Heart left ventricle (tissue), 16 donors: Measurements from ENCODE around the gene CFAP299. TPM values are rescaled to one million over a fixed set of nuclear protein-coding genes. Genes with fewer than 3 reads are reported as not detected.
A peak's percentile ranks its signal among the peaks of the same experiment; 100 is the strongest.
"Not testable (repeated sequence)": the region's sequence is repeated elsewhere in the genome, so short reads cannot be mapped to it uniquely, and the experiment has no call there.

ENCODE experiments used
- ATAC-seq, 4 donors: fragments of 200-7000 bp; cut with Tn5 transposase; one replicate each; pipeline ENCODE4 v1.9.1; 2020 to 2022; ENCODE audit warnings: moderate library complexity in 4 of 4, mild to moderate bottlenecking in 3 of 4, moderate number of reproducible peaks in 1 of 4
- DNase-seq, 5 donors: peaks; one replicate each; pipeline ENCODE4 v3.0.0-alpha.2; 2020
- H3K27ac ChIP-seq, 12 donors: fragments of 200-600 bp; sonication (generic) in 4 of 12; one replicate each; pipeline versions ENCODE4 v1.5.0 to v1.8.0; 2016 to 2022; ENCODE audit warnings: mild to moderate bottlenecking in 2 of 12
- H3K27me3 ChIP-seq, 9 donors: fragments of 200-600 bp; sonication (generic) in 2 of 9; one replicate each; pipeline versions ENCODE4 v1.5.1 to v1.8.0; 2016 to 2022; ENCODE audit warnings: mild to moderate bottlenecking in 3 of 9
- H3K36me3 ChIP-seq, 9 donors: fragments of 200-600 bp; sonication (generic) in 2 of 9; one replicate each; pipeline versions ENCODE4 v1.5.0 to v1.8.0; 2018 to 2022; ENCODE audit warnings: mild to moderate bottlenecking in 2 of 9
- H3K4me1 ChIP-seq, 12 donors: fragments of 200-600 bp; sonication (generic) in 4 of 12; one replicate each; pipeline versions ENCODE4 v1.5.0 to v1.8.0; 2016 to 2022; ENCODE audit warnings: mild to moderate bottlenecking in 3 of 12
- H3K4me3 ChIP-seq, 12 donors: fragments of 200-600 bp; sonication (generic) in 4 of 12; one replicate each; pipeline versions ENCODE4 v1.5.0 to v1.8.0; 2017 to 2022; ENCODE audit warnings: mild to moderate bottlenecking in 9 of 12, moderate library complexity in 4 of 12
- H3K9me3 ChIP-seq, 12 donors: fragments of 200-600 bp; sonication (generic) in 4 of 12; one replicate each; pipeline versions ENCODE4 v1.5.0 to v1.8.0; 2016 to 2022; ENCODE audit warnings: mild to moderate bottlenecking in 1 of 12
- CTCF ChIP-seq, 12 donors: fragments of 200-600 bp; sonication (generic) in 4 of 12; IDR thresholded peaks; one replicate each; pipeline versions ENCODE4 v1.5.0 to v1.8.0; 2018 to 2022; ENCODE audit warnings: antibody characterized with exemption in 12 of 12, mild to moderate bottlenecking in 5 of 12
- POLR2A ChIP-seq, 2 donors: fragments of 450-650 bp; IDR thresholded peaks; one replicate each; pipeline ENCODE4 v1.6.1; 2017; ENCODE audit warnings: antibody characterized with exemption in 2 of 2, mild to moderate bottlenecking in 2 of 2, moderate library complexity in 2 of 2
- WGBS, 4 donors: extraction: QIAGEN DNeasy Blood & Tissue Kit in 2 of 4; methylation state at CpG; one replicate each; pipeline versions ENCODE4 v1.1.5 to v1.1.7; 2013 to 2018; 5-methylcytosine and 5-hydroxymethylcytosine counted together
- intact Hi-C, 10 donors: fragments of 100-400 bp; cut with DNase I; formaldehyde crosslinking; loops; one replicate each; pipeline versions ENCODE4 v1.11.1 to v1.14.2; 2022
- polyA plus RNA-seq, 2 donors: library from polyadenylated mRNA; stranded (reverse); fragments of 200-250 nt; gene quantifications; one replicate each; pipeline ENCODE4 v1.2.3, GENCODE V29; 2013
- total RNA-seq, 9 donors: library from RNA; depleted of rRNA in 2 of 9; stranded (reverse); fragments of >200 nt in 2 of 9; fragmentation: NEBNext Ultra II Directional in 3 of 9; extraction: Animal tissue kit (Norgen Biotek cat#: 25700) in 3 of 9; gene quantifications; one replicate each; pipeline versions ENCODE4 v1.1.0 to v1.2.4, GENCODE V29; 2016 to 2023
- donor health status: ischemic (EF 13 %, LVEDD 7.1; RV severe dilation, severe dysfunction).
- donor health status: healthy with polysubstance abuse.
- donor health status: DM: no; HTN: yes; CAD: no.
- donor health status: DM: no; HTN: no; CAD: no.
- donor health status: ischemic (EF 25% LVEDD 6.9; RV normal size, moderate dysfunction).
- donor health status: ischemic (EF 25% LVEDD 5.7; RV mildly dilated, moderate dysfunction).
- donor health status: healthy.
- donor health status: DM: yes; HTN: yes; CAD: no.
- donor health status: ischemic (EF 35%, LVEDD 5.7; RV mildly dilated, moderate dysfunction).
- donor health status: nonischemic (EF 11% LVEDD 7.7; RV severe dilation, severe dysfunction).
- donor health status: DM: yes; HTN: yes; CAD: no.
- donor health status: PGD.
- donor health status: ischemic (EF 29% LVEDD 5.4; RV normal size, mild dysfunction).
- donor health status: nonischemic (EF 23%, LVEDD 6.1; RV moderate dilation, normal function).

CFAP299 gene
- total and polyA plus RNA-seq, 11 donors, result 0.25 TPM; not detected in 10

- DNase-seq (no peak), ATAC-seq (no peak)
- no peak for TF ChIP-seq CTCF (IDR thresholded peaks at IDR 0.05)
- no peak for TF ChIP-seq POLR2A (IDR thresholded peaks at IDR 0.05)
- H3K27ac ChIP-seq, result peak overlapping the region in 1 of 12 donors; percentile 66
- intact Hi-C loops, result loop anchor here in 4 of 10 donors (5.0 to 10.0 kb wide), 3 partner anchors 153 to 1390 kb away; no protein-coding TSS in a partner anchor
- H3K36me3 ChIP-seq, result no peaks in the 10 kb centered on the region
- H3K27me3 ChIP-seq, result peaks cover 0 to 51% (median 10%) of the 10 kb centered on the region in 9 donors
- H3K4me1 ChIP-seq, result peaks cover 0 to 12% (median 5%) of the 10 kb centered on the region in 12 donors
- H3K4me3 ChIP-seq, result peak overlapping the region in 11 of 12 donors; percentile 30 to 73 (median 58)
- WGBS, 4 donors, result 14 to 17% (median 16%) methylated on average over 3 of the region's 3 CpGs
- H3K9me3 ChIP-seq, result no peaks in the 10 kb centered on the region
Observed at GRCh38 chr4:80335226-80335553, 340 bp upstream of the CFAP299 start.

GRCh38 chr4:80336582-80336981, 1.1 kb downstream of the CFAP299 start:
- no peak for DNase-seq
- ATAC-seq, result peak; percentile 23 to 66 (median 49)
- H3K27ac ChIP-seq, result no peak overlapping the region
- TF ChIP-seq CTCF (IDR thresholded peaks at IDR 0.05), result peak in 4 of 12 donors; percentile 15 to 33 (median 23)
- no peak for TF ChIP-seq POLR2A (IDR thresholded peaks at IDR 0.05)
- H3K9me3 ChIP-seq, result peaks cover 0 to 1% (median 0%) of the 10 kb centered on the region in 12 donors
- intact Hi-C loops, result loop anchor here in 4 of 10 donors (5.0 to 10.0 kb wide), 3 partner anchors 154 to 1392 kb away; no protein-coding TSS in a partner anchor
- peak overlapping the region in 6 of 12 donors; percentile 54 to 73 (median 64) for H3K4me3 ChIP-seq
- 9 to 11% (median 9%) methylated on average over 10 of the region's 10 CpGs for WGBS, 4 donors
- peaks cover 0 to 12% (median 5%) of the 10 kb centered on the region in 12 donors for H3K4me1 ChIP-seq
- peaks cover 0 to 45% (median 10%) of the 10 kb centered on the region in 9 donors for H3K27me3 ChIP-seq
- no peaks in the 10 kb centered on the region for H3K36me3 ChIP-seq

- Histone ChIP-seq H3K4me1 (peaks cover 0 to 12% (median 4%) of the 10 kb centered on the region in 12 donors), H3K9me3 (peaks cover 0 to 30% (median 11%) of the 10 kb centered on the region in 12 donors), H3K4me3 (no peak overlapping the region), H3K27ac (no peak overlapping the region), H3K36me3 (no peaks in the 10 kb centered on the region), H3K27me3 (peaks cover 0 to 33% (median 10%) of the 10 kb centered on the region in 9 donors)
- DNase-seq (no peak), ATAC-seq (no peak)
- TF ChIP-seq POLR2A (IDR thresholded peaks at IDR 0.05), result no peak
- TF ChIP-seq CTCF (IDR thresholded peaks at IDR 0.05), result no peak
- intact Hi-C loops, result no loop called here
- WGBS, 4 donors, result 50 to 59% (median 56%) methylated on average over 1 to 2 of the region's 2 CpGs
Observed at GRCh38 chr4:80340036-80340435, 4.5 kb downstream of the CFAP299 start.

GRCh38 chr4:80342684-80343083, 7.2 kb downstream of the CFAP299 start:
- DNase-seq, intact Hi-C loops, ATAC-seq, H3K4me1 ChIP-seq, H3K36me3 ChIP-seq, H3K4me3 ChIP-seq, H3K27ac ChIP-seq: not testable (repeated sequence)
- Histone ChIP-seq H3K27me3 (peaks cover 0 to 16% (median 0%) of the 10 kb centered on the region in 9 donors), H3K9me3 (peaks cover 0 to 30% (median 11%) of the 10 kb centered on the region in 12 donors)

- intact Hi-C loops, result no loop called here
Observed at GRCh38 chr4:80343887-80344286, 8.4 kb downstream of the CFAP299 start.

More at GRCh38 chr4:80343887-80344286, 8.4 kb downstream of the CFAP299 start:
- no peak for TF ChIP-seq CTCF (IDR thresholded peaks at IDR 0.05)
- no peak for TF ChIP-seq POLR2A (IDR thresholded peaks at IDR 0.05)
- H3K4me3 ChIP-seq, result no peak overlapping the region
- H3K4me1 ChIP-seq, result no peaks in the 10 kb centered on the region
- H3K9me3 ChIP-seq, result peaks cover 0 to 30% (median 11%) of the 10 kb centered on the region in 12 donors
- ATAC-seq (no peak), DNase-seq (no peak)
- H3K36me3 ChIP-seq, result no peaks in the 10 kb centered on the region
- no peak overlapping the region for H3K27ac ChIP-seq
- peaks cover 0 to 11% (median 0%) of the 10 kb centered on the region in 9 donors for H3K27me3 ChIP-seq
